SH-SY5Y (cell line): ENCODE data around the gene RAD51B.

Source experiments
- GATA2 ChIP-seq: IDR thresholded peaks from 2 replicates; pipeline ENCODE4 v1.6.1; 2011; ENCODE audit warnings: mild to moderate bottlenecking, low read depth, low read length
- GATA3 ChIP-seq: IDR thresholded peaks from 2 replicates; pipeline ENCODE4 v1.6.1; 2011; ENCODE audit warnings: low read depth, mild to moderate bottlenecking, low read length, moderate library complexity

Gene RAD51B

GRCh38 chr14:68539789-68540188 is 720.2 kb downstream of the RAD51B start:
- TF ChIP-seq GATA2 (no peak), GATA3 (no peak)

GRCh38 chr14:68541178-68541896 is 721.8 kb downstream of the RAD51B start:
- TF ChIP-seq GATA2 = no peak
- no peak for TF ChIP-seq GATA3

GRCh38 chr14:68542346-68542745 is 722.8 kb downstream of the RAD51B start:
- no peak for TF ChIP-seq GATA3
- no peak for TF ChIP-seq GATA2

- no peak for TF ChIP-seq GATA2
- TF ChIP-seq GATA3 = no peak
Measured at GRCh38 chr14:68543516-68543915, 723.9 kb downstream of the RAD51B start.

- no peak for TF ChIP-seq GATA3
- TF ChIP-seq GATA2 = no peak
Measured at GRCh38 chr14:68544081-68544892, 724.7 kb downstream of the RAD51B start.

GRCh38 chr14:68546839-68547238 is 727.3 kb downstream of the RAD51B start:
- no peak for TF ChIP-seq GATA3
- no peak for TF ChIP-seq GATA2

- no peak for TF ChIP-seq GATA2
- no peak for TF ChIP-seq GATA3
Measured at GRCh38 chr14:68547305-68548193, 728.0 kb downstream of the RAD51B start.

GRCh38 chr14:68548194-68549076 is 728.9 kb downstream of the RAD51B start:
- TF ChIP-seq GATA3 (no peak), GATA2 (no peak)

- TF ChIP-seq GATA3 (no peak), GATA2 (no peak)
Measured at GRCh38 chr14:68550338-68550715, 730.7 kb downstream of the RAD51B start.

- TF ChIP-seq GATA3 = no peak
- no peak for TF ChIP-seq GATA2
Measured at GRCh38 chr14:68551045-68551683, 731.6 kb downstream of the RAD51B start.

GRCh38 chr14:68552075-68552474 is 732.5 kb downstream of the RAD51B start:
- TF ChIP-seq GATA3 (no peak), GATA2 (no peak)

- TF ChIP-seq GATA3 = no peak
- TF ChIP-seq GATA2 = no peak
Measured at GRCh38 chr14:68552602-68553001, 733.0 kb downstream of the RAD51B start.

- TF ChIP-seq GATA2 (no peak), GATA3 (no peak)
Measured at GRCh38 chr14:68553311-68553710, 733.7 kb downstream of the RAD51B start.
